SK-N-SH treated with all-trans-retinoic acid at 6 μM for 48 hours (cell line): ENCODE results near the gene LMTK2.

Source experiments
- ATAC-seq: fragments of 200-7000 bp; cut with Tn5 transposase; 3 replicates; pipeline ENCODE4 v1.9.1; 2020; ENCODE audit warnings: mild to moderate bottlenecking, moderate library complexity
- ARNTL ChIP-seq: fragments of 450-650 bp; formaldehyde crosslinking; IDR thresholded peaks from 2 replicates; pipeline ENCODE4 v1.5.0; 2020; ENCODE audit warnings: low read depth, mild to moderate bottlenecking, moderate library complexity, borderline replicate concordance
- BACH2 ChIP-seq: fragments of 250-450 bp; sonication (Bioruptor Pico); IDR thresholded peaks from 2 replicates; pipeline ENCODE4 v1.9.0; 2021; ENCODE audit warnings: mild to moderate bottlenecking, borderline replicate concordance
- CREB5 ChIP-seq: fragments of 250-450 bp; sonication (Bioruptor Pico); IDR thresholded peaks from 2 replicates; pipeline ENCODE4 v1.5.1; 2020; ENCODE audit warnings: low read depth, mild to moderate bottlenecking, moderate library complexity
- CSDC2 ChIP-seq: fragments of 250-450 bp; sonication (Bioruptor Pico); IDR thresholded peaks from 2 replicates; pipeline ENCODE4 v1.5.0; 2020; ENCODE audit warnings: mild to moderate bottlenecking, moderate library complexity
- CSRNP3 ChIP-seq: fragments of 250-450 bp; sonication (Bioruptor Pico); IDR thresholded peaks from 2 replicates; pipeline ENCODE4 v1.5.1; 2021; ENCODE audit warnings: mild to moderate bottlenecking, moderate library complexity
- ESRRG ChIP-seq: fragments of 250-450 bp; sonication (Bioruptor Pico); IDR thresholded peaks from 2 replicates; pipeline ENCODE4 v1.6.1; 2021; ENCODE audit warnings: mild to moderate bottlenecking
- GLIS3 ChIP-seq: fragments of 250-450 bp; sonication (Bioruptor Pico); IDR thresholded peaks from 2 replicates; pipeline ENCODE4 v1.5.0; 2020; ENCODE audit warnings: mild to moderate bottlenecking, moderate library complexity
- ISL1 ChIP-seq: fragments of 250-450 bp; sonication (Bioruptor Pico); IDR thresholded peaks from 2 replicates; pipeline ENCODE4 v2.1.2; 2022; ENCODE audit warnings: mild to moderate bottlenecking, moderate library complexity
- OSR1 ChIP-seq: fragments of 250-450 bp; sonication (Bioruptor Pico); IDR thresholded peaks from 2 replicates; pipeline ENCODE4 v1.8.0; 2022; ENCODE audit warnings: moderate library complexity, mild to moderate bottlenecking, inconsistent platforms
- PPARA ChIP-seq: fragments of 250-450 bp; sonication (Bioruptor Pico); IDR thresholded peaks from 2 replicates; pipeline ENCODE4 v1.5.0; 2020; ENCODE audit warnings: mild to moderate bottlenecking, borderline replicate concordance
- RARB ChIP-seq: fragments of 250-450 bp; sonication (Bioruptor Pico); IDR thresholded peaks from 2 replicates; pipeline ENCODE4 v1.8.0; 2021; ENCODE audit warnings: mild to moderate bottlenecking, moderate library complexity
- TSHZ2 ChIP-seq: fragments of 250-450 bp; sonication (Bioruptor Pico); IDR thresholded peaks from 2 replicates; pipeline ENCODE4 v1.5.0; 2020; ENCODE audit warnings: mild to moderate bottlenecking, moderate library complexity
- ZC3H10 ChIP-seq: fragments of 250-450 bp; sonication (Bioruptor Pico); IDR thresholded peaks from 2 replicates; pipeline ENCODE4 v1.5.1; 2021; ENCODE audit warnings: mild to moderate bottlenecking, moderate library complexity
- ZFP30 ChIP-seq: fragments of 450-650 bp; formaldehyde crosslinking; IDR thresholded peaks from 2 replicates; pipeline ENCODE4 v1.5.0; 2022; ENCODE audit warnings: mild to moderate bottlenecking, moderate library complexity
- ZNF565 ChIP-seq: fragments of 450-650 bp; formaldehyde crosslinking; conservative IDR thresholded peaks from 2 replicates; pipeline ENCODE4 v1.5.0; 2020; ENCODE audit warnings: low read depth, mild to moderate bottlenecking, moderate library complexity
- ZNF70 ChIP-seq: fragments of 450-650 bp; formaldehyde crosslinking; IDR thresholded peaks from 2 replicates; pipeline ENCODE4 v1.5.0; 2020; ENCODE audit warnings: mild to moderate bottlenecking, moderate library complexity

The LMTK2 gene

GRCh38 chr7:98231493-98232262 lies 125.0 kb downstream of the LMTK2 start (continued):
- no peak for TF ChIP-seq TSHZ2 (CRISPR knock-in tag)
- no peak for TF ChIP-seq ESRRG (CRISPR knock-in tag)

- no peak for TF ChIP-seq PPARA
- TF ChIP-seq ZFP30 = no peak
- no peak for TF ChIP-seq ZNF70 (CRISPR knock-in tag)
- no peak for TF ChIP-seq OSR1 (CRISPR knock-in tag)
- TF ChIP-seq RARB = no peak
- no peak for TF ChIP-seq ZC3H10 (CRISPR knock-in tag)
- no peak for TF ChIP-seq CREB5 (CRISPR knock-in tag)
- TF ChIP-seq ARNTL (CRISPR knock-in tag) = no peak
- TF ChIP-seq ISL1 (CRISPR knock-in tag) = no peak
- TF ChIP-seq GLIS3 = no peak
- TF ChIP-seq CSRNP3 (CRISPR knock-in tag) = no peak
- ATAC-seq = no peak
These were observed 125.6 kb downstream of the LMTK2 start for GRCh38 chr7:98232263-98232585.

- no peak for ATAC-seq
- no peak for TF ChIP-seq CREB5 (CRISPR knock-in tag)
- TF ChIP-seq ZNF565 (CRISPR knock-in tag) = no peak
- TF ChIP-seq CSDC2 = no peak
- no peak for TF ChIP-seq PPARA
- TF ChIP-seq, all 23 proteins: peak for 0
These were observed 126.1 kb downstream of the LMTK2 start for GRCh38 chr7:98232799-98233198.

- TF ChIP-seq CREB5 (CRISPR knock-in tag) = no peak
- TF ChIP-seq BACH2 (CRISPR knock-in tag) = no peak
- TF ChIP-seq CSRNP3 (CRISPR knock-in tag) = no peak
- TF ChIP-seq CSDC2 = no peak
- no peak; the same call in 2 of the 3 replicates for ATAC-seq
These were observed 126.8 kb downstream of the LMTK2 start for GRCh38 chr7:98233219-98234070.
